MM.1S (cell line): ENCODE data around the gene SNX6.

Experiments
- DNase-seq: peaks from one replicate; pipeline ENCODE4 v3.0.0-alpha.2; 2015
- H2AFZ ChIP-seq: fragments of 300-600 bp; sonication (generic); 2 replicates; pipeline ENCODE4 v1.6.0; 2016; ENCODE audit warnings: antibody characterized with exemption, low read length
- H3F3A ChIP-seq: fragments of 300-600 bp; sonication (generic); 2 replicates; pipeline ENCODE4 v1.6.1; 2016; ENCODE audit warnings: mild to moderate bottlenecking, antibody characterized with exemption, low read length, moderate library complexity, mixed read lengths; ENCODE audit not compliant: insufficient read depth
- H3K27ac ChIP-seq: fragments of 300-600 bp; sonication (generic); 2 replicates; pipeline ENCODE4 v1.5.1; 2016; ENCODE audit warnings: mild to moderate bottlenecking, low read length
- H3K27me3 ChIP-seq: fragments of 300-600 bp; sonication (generic); replicated peaks from 2 replicates; pipeline ENCODE4 v1.6.0; 2016; ENCODE audit warnings: low read length; ENCODE audit not compliant: insufficient read depth
- H3K36me3 ChIP-seq: fragments of 300-600 bp; sonication (generic); replicated peaks from 2 replicates; pipeline ENCODE4 v1.6.1; 2016; ENCODE audit warnings: mild to moderate bottlenecking, low read length, mixed read lengths; ENCODE audit not compliant: insufficient read depth
- H3K4me1 ChIP-seq: fragments of 300-600 bp; sonication (generic); 2 replicates; pipeline ENCODE4 v1.6.1; 2016; ENCODE audit warnings: low read length, mixed read lengths
- H3K4me2 ChIP-seq: fragments of 300-600 bp; sonication (generic); 2 replicates; pipeline ENCODE4 v1.6.0; 2016; ENCODE audit warnings: low read depth, low read length
- H3K4me3 ChIP-seq: fragments of 300-600 bp; sonication (generic); 2 replicates; pipeline ENCODE4 v1.5.1; 2016; ENCODE audit warnings: low read length, mixed read lengths
- H3K79me2 ChIP-seq: fragments of 300-600 bp; sonication (generic); 2 replicates; pipeline ENCODE4 v1.6.1; 2016; ENCODE audit warnings: mixed run types, low read length, mixed read lengths
- H3K9ac ChIP-seq: fragments of 300-600 bp; sonication (generic); 2 replicates; pipeline ENCODE4 v1.6.1; 2016; ENCODE audit warnings: low read length, mixed read lengths
- H3K9me2 ChIP-seq: fragments of 300-600 bp; sonication (generic); replicated peaks from 2 replicates; pipeline ENCODE4 v1.6.1; 2016; ENCODE audit warnings: mild to moderate bottlenecking, low read length, mixed read lengths; ENCODE audit not compliant: insufficient read depth
- H3K9me3 ChIP-seq: fragments of 300-600 bp; sonication (generic); replicated peaks from 2 replicates; pipeline ENCODE4 v1.6.1; 2016; ENCODE audit warnings: mild to moderate bottlenecking, low read length, mixed read lengths; ENCODE audit not compliant: insufficient read depth
- H4K20me1 ChIP-seq: fragments of 300-600 bp; sonication (generic); 2 replicates; pipeline ENCODE4 v1.6.1; 2016; ENCODE audit warnings: mild to moderate bottlenecking, low read length, moderate library complexity, mixed read lengths; ENCODE audit not compliant: insufficient read depth
- EZH2 ChIP-seq: fragments of 300-600 bp; sonication (generic); optimal IDR thresholded peaks from 2 replicates; pipeline ENCODE3; 2017; ENCODE audit warnings: low read depth, mild to moderate bottlenecking, antibody characterized with exemption, low read length, mixed read lengths
- EZH2phosphoT487 ChIP-seq: fragments of 300-600 bp; sonication (generic); IDR thresholded peaks from 2 replicates; pipeline ENCODE4 v1.6.1; 2018; ENCODE audit warnings: antibody characterized with exemption, low read length
- TF ChIP-seq, protein P1 (sequence below): fragments of 300-600 bp; sonication (generic); IDR thresholded peaks from 2 replicates; pipeline ENCODE4 v1.5.1; 2016; ENCODE audit warnings: antibody characterized with exemption, low read length, mixed read lengths

SNX6 gene

DNA sequence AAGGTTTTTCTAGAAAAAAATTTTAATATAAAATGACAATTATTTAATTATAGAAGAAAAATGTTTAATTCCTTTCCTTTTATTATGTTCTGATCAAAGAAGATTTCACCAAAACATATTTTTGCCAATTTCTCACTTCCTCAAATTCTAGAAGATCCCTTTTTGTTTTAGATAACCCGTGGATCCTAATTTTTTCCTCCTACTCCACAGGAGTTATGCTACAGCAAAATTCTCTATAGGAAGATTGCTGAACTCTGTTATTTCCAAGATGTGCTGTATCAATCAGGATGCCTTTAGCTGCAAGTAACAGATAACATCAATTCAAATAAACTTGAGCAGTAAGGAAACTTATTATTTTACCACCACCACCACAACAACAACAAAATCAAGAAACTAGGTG lies 3.8 kb upstream of the SNX6 start:
- Histone ChIP-seq H3K9ac (no peak overlapping the region), H3K27ac (no peak overlapping the region), H3K9me3 (no peaks in the 10 kb centered on the region), H3K36me3 (no peaks in the 10 kb centered on the region), H3K4me1 (0 out of 2 replicates have a peak, but pooled peaks cover 3% of the 10 kb centered on the region), H3K9me2 (no peaks in the 10 kb centered on the region), H3K4me3 (no peak overlapping the region), H3K4me2 (no peak overlapping the region), H2AFZ (no peak overlapping the region), H3K27me3 (no peaks in the 10 kb centered on the region), H3F3A (no peaks in the 10 kb centered on the region), H4K20me1 (no peaks in the 10 kb centered on the region), H3K79me2 (peaks cover 11% of the 10 kb centered on the region)
- no peak for DNase-seq
- TF ChIP-seq, protein P1, sequence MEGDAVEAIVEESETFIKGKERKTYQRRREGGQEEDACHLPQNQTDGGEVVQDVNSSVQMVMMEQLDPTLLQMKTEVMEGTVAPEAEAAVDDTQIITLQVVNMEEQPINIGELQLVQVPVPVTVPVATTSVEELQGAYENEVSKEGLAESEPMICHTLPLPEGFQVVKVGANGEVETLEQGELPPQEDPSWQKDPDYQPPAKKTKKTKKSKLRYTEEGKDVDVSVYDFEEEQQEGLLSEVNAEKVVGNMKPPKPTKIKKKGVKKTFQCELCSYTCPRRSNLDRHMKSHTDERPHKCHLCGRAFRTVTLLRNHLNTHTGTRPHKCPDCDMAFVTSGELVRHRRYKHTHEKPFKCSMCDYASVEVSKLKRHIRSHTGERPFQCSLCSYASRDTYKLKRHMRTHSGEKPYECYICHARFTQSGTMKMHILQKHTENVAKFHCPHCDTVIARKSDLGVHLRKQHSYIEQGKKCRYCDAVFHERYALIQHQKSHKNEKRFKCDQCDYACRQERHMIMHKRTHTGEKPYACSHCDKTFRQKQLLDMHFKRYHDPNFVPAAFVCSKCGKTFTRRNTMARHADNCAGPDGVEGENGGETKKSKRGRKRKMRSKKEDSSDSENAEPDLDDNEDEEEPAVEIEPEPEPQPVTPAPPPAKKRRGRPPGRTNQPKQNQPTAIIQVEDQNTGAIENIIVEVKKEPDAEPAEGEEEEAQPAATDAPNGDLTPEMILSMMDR: no peak
- TF ChIP-seq EZH2phosphoT487 (no peak), EZH2 (no peak)

DNA sequence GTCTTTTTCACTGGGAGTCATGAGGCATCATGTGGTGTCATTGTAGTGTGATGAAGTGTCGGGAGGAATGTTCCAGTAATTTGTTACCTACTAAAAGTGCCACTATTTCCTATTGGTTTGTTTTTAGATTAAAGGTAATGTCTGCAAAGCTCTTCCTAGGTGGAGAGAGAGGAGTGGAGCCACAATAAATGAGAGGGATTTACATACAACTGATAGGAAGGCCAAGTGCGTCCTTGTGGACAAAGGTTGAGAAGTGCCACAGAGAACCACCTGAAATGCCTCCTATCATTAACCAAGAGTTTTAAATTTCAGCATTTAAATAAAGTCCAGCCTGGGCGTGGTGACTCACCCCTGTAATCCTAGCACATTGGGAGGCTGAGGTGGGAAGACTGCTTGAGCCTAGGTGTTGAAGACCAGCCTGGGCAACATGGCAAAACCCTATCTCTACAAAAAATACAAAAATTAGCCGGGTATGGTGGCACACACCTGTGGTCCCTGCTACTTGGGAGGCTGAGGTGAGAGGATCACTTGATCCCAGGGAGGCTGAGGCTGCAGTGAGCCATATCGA lies 2.5 kb upstream of the SNX6 start:
- Histone ChIP-seq H3K9me3 (no peaks in the 10 kb centered on the region), H3K4me2 (no peak overlapping the region), H3K9me2 (no peaks in the 10 kb centered on the region), H3K9ac (no peak overlapping the region), H3F3A (no peaks in the 10 kb centered on the region), H3K79me2 (peaks cover 23% of the 10 kb centered on the region), H3K36me3 (no peaks in the 10 kb centered on the region), H2AFZ (no peak overlapping the region), H3K27me3 (no peaks in the 10 kb centered on the region), H3K27ac (no peak overlapping the region), H3K4me3 (no peak overlapping the region), H3K4me1 (0 out of 2 replicates have a peak, but pooled peaks cover 3% of the 10 kb centered on the region), H4K20me1 (no peaks in the 10 kb centered on the region)
- DNase-seq: no peak
- no peak for TF ChIP-seq EZH2phosphoT487

DNA sequence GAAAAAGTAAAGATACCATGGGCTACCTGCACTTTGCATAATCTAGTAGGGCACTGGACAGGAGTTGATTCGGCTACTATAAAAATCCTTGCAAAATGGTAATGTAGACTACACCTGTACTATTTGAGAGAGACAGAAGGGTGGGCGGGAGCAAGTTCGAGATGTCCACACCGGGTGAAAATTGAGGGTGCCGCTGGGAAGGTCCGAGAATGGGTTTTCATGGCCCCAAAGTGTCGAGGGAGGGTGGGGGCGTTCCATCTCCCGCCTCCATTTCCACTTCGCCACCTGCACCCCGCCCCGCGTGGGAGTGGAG lies 648 bp downstream of the SNX6 start:
- Histone ChIP-seq H3K27ac (peak overlapping the region; percentile 49; the same call in 1 of the 2 replicates), H3K4me3 (peak overlapping the region; percentile 87), H3K9me2 (no peaks in the 10 kb centered on the region), H3K4me2 (peak overlapping the region; percentile 50), H3K79me2 (peaks cover 36% of the 10 kb centered on the region), H3K27me3 (no peaks in the 10 kb centered on the region), H3K9ac (peak overlapping the region; percentile 77), H2AFZ (peak overlapping the region; percentile 58; the same call in 1 of the 2 replicates), H3K36me3 (no peaks in the 10 kb centered on the region), H4K20me1 (no peaks in the 10 kb centered on the region), H3K9me3 (no peaks in the 10 kb centered on the region), H3F3A (no peaks in the 10 kb centered on the region), H3K4me1 (0 out of 2 replicates have a peak, but pooled peaks cover 3% of the 10 kb centered on the region)
- TF ChIP-seq EZH2phosphoT487 (no peak), EZH2 (no peak)
- TF ChIP-seq, protein P1: no peak
- no peak for DNase-seq

DNA sequence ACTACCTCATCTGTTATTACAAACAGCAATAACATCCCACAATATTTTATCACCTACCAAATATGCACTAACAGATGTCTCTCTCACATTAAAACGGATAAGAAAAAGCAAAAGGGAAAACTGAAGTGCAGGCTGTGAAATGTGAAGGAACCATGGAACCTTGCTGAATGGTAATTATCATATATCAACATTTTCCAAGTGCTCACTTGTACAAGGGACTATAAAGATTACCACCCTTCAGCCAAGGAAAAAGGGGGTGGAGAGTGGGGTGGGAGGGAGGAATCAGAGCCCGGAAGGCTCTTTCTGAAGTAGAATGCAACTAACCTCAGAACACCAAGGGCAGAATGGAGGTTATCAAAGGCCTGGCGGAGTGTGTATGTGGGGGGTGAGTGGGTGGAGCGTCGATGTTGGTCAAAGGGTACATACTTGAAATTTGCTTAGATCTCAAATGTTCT lies 1.2 kb downstream of the SNX6 start:
- H3K9ac ChIP-seq: no peak overlapping the region; the same call in 1 of the 2 replicates
- no peak for DNase-seq
- H3K27ac ChIP-seq: no peak overlapping the region
- no peaks in the 10 kb centered on the region for H4K20me1 ChIP-seq
- TF ChIP-seq EZH2 (no peak), EZH2phosphoT487 (no peak)
- TF ChIP-seq, protein P1: no peak
- peaks cover 36% of the 10 kb centered on the region for H3K79me2 ChIP-seq
- no peaks in the 10 kb centered on the region for H3K9me2 ChIP-seq
- no peaks in the 10 kb centered on the region for H3K9me3 ChIP-seq
- 0 out of 2 replicates have a peak, but pooled peaks cover 3% of the 10 kb centered on the region for H3K4me1 ChIP-seq
- no peaks in the 10 kb centered on the region for H3K27me3 ChIP-seq
- H3F3A ChIP-seq: no peaks in the 10 kb centered on the region
- H2AFZ ChIP-seq: no peak overlapping the region
- H3K4me3 ChIP-seq: peak overlapping the region; percentile 87
- H3K4me2 ChIP-seq: peak overlapping the region; percentile 50; the same call in 1 of the 2 replicates
- no peaks in the 10 kb centered on the region for H3K36me3 ChIP-seq
